ENCODE results near the gene MT1B.
"Not testable (repeated sequence)": the region's sequence is repeated elsewhere in the genome, so short reads cannot be mapped to it uniquely, and the experiment has no call there.

DNA sequence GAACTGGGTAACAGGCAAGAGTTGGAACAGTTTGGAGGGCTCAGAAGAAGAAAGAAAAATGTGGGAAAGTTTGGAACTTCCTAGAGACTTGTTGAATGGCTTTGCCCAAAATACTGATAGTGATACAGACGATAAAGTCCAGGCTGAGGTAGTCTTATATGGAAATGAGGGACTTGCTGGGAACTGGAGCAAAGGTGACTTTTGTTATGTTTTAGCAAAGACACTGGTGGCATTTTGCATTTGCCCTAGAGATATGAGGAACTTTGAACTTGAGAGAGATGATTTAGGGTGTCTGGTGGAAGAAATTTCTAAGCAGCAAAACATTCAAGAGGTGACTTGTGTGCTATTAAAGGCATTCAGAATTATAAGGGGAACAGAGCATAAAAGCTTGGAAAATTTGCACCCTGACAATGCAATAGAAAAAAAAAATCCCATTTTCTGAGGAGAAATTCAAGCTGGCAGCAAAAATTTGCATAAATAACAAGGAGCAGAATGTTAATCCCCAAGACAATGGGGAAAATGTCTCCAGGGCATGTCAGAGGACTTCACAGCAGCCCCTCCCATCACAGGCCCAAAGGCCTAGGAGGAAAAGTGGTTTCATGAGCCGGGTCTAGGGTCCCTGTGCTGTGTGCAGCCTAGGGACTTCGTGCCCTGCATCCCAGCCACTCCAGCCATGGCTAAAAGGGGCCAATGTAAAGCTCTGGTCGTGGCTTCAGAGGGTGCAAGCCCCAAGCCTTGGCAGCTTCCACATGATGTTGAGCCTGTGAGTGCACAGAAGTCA is 29.8 kb upstream of the MT1B start:
- TF ChIP-seq POLR2A, CTCF (IDR thresholded peaks at IDR 0.05): not testable (repeated sequence)
